SU-DHL-6 (cell line): ENCODE results near the gene TTLL9.

Experiments
- CTCF ChIP-seq: fragments of 200-600 bp; sonication (generic); IDR thresholded peaks from one replicate; pipeline ENCODE4 v1.5.1; 2017; ENCODE audit warnings: antibody characterized with exemption, mild to moderate bottlenecking, low read length, moderate library complexity; ENCODE audit not compliant: insufficient read depth, poor library complexity, severe bottlenecking
- EZH2phosphoT487 ChIP-seq: fragments of 200-600 bp; sonication (generic), shearing (Covaris generic); conservative IDR thresholded peaks from 2 replicates; pipeline ENCODE4 v1.6.1; 2018; ENCODE audit warnings: mild to moderate bottlenecking, antibody characterized with exemption, low read length, moderate library complexity, mixed read lengths

- TF ChIP-seq CTCF (no peak), EZH2phosphoT487 (no peak)
Measured at GRCh38 chr20:31907046-31907445, 36.6 kb downstream of the TTLL9 start.
